A549 (cell line): ENCODE results near the gene SMG1.
"Not testable (repeated sequence)": the region's sequence is repeated elsewhere in the genome, so short reads cannot be mapped to it uniquely, and the experiment has no call there.

Source experiments
- CBX8 ChIP-seq: fragments of 200-600 bp; sonication (generic); IDR thresholded peaks from 2 replicates; pipeline ENCODE4 v1.6.1; 2016
- CHD4 ChIP-seq: fragments of 200-600 bp; sonication (generic); IDR thresholded peaks from 2 replicates; pipeline ENCODE4 v1.6.1; 2016; ENCODE audit warnings: antibody characterized with exemption, mild to moderate bottlenecking, borderline replicate concordance
- EHMT2 ChIP-seq: fragments of 200-600 bp; sonication (generic); IDR thresholded peaks from 2 replicates; pipeline ENCODE4 v1.6.1; 2016; ENCODE audit warnings: antibody characterized with exemption, low read depth, mild to moderate bottlenecking, moderate library complexity
- EP300 ChIP-seq, 2 experiments: fragments of >200 bp; sonication (Bioruptor Twin); formaldehyde crosslinking; IDR thresholded peaks; 2 replicates in 1 of 2; 3 replicates in 1 of 2; pipeline ENCODE4 v1.6.1; 2016 to 2017
- HDAC2 ChIP-seq: fragments of 200-600 bp; sonication (generic); IDR thresholded peaks from 2 replicates; pipeline ENCODE4 v1.6.1; 2016
- JUN ChIP-seq, 2 experiments: fragments of >200 bp; sonication (Bioruptor Twin); formaldehyde crosslinking; IDR thresholded peaks; 2 replicates in 1 of 2; 3 replicates in 1 of 2; pipeline ENCODE4 v1.6.1; 2016 to 2017
- MAX ChIP-seq: IDR thresholded peaks from 2 replicates; pipeline ENCODE4 v1.6.1; 2012
- MYC ChIP-seq: IDR thresholded peaks from 2 replicates; pipeline ENCODE4 v1.6.1; 2012; ENCODE audit warnings: mild to moderate bottlenecking, inconsistent platforms, low read length, improper control_type of control experiment, borderline replicate concordance
- NPAS2 ChIP-seq: fragments of 250-450 bp; sonication (Bioruptor Pico); IDR thresholded peaks from 2 replicates; pipeline ENCODE4 v1.8.0; 2022; ENCODE audit warnings: mild to moderate bottlenecking, moderate library complexity, borderline replicate concordance
- POLR2A ChIP-seq: IDR thresholded peaks from 2 replicates; pipeline ENCODE4 v1.6.1; 2012; ENCODE audit warnings: mild to moderate bottlenecking, low read length
- RAD21 ChIP-seq, 2 experiments: fragments of >200 bp in 1 of 2; sonication (Bioruptor Twin) in 1 of 2; formaldehyde crosslinking in 1 of 2; IDR thresholded peaks in 1 of 2; conservative IDR thresholded peaks in 1 of 2; 2 replicates in 1 of 2; 3 replicates in 1 of 2; pipeline ENCODE4 v1.6.1; 2012 to 2018; ENCODE audit warnings: inconsistent platforms in 1 of 2
- ZC3H11A ChIP-seq: fragments of 450-650 bp; IDR thresholded peaks from 2 replicates; pipeline ENCODE4 v1.6.1; 2014; ENCODE audit warnings: antibody characterized with exemption, mild to moderate bottlenecking
- TF ChIP-seq, protein P1 (sequence below): fragments of >200 bp; sonication (Bioruptor Twin); formaldehyde crosslinking; IDR thresholded peaks from 3 replicates; pipeline ENCODE4 v1.5.1; 2016

DNA sequence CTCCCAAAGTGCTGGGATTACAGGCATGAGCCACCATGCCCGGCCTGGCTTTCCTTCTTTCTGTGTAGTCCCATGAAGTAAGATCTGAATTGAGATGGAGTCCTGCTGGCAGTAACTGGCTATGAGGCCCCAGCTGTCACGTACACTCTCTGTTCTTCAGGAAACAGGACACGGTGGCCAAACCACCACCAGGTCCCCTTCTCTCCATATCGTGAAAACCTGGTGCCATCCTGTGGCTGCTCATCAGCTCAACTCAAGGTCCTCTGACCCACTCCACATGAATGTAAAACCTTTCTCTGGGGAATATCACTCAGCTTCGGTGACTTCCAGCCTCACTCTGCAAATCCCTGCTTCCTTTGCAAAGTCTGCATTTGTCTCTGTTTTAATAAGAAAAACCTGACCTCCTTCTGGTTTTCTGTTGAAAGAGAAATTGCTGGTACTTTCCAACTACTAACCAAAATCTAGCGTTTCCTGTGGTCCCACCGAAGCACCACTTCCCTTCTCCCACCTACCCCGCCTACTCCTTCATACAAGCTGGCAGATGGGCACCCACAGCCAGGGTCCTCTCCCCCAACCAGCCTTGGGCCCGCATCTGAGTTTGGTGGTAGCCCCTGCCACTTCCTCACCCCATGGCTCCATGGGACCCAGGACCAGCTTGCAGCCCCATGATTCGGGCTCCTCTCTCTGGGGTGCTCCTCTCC, 168.1 kb downstream of the SMG1 start:
- TF ChIP-seq, protein P1, sequence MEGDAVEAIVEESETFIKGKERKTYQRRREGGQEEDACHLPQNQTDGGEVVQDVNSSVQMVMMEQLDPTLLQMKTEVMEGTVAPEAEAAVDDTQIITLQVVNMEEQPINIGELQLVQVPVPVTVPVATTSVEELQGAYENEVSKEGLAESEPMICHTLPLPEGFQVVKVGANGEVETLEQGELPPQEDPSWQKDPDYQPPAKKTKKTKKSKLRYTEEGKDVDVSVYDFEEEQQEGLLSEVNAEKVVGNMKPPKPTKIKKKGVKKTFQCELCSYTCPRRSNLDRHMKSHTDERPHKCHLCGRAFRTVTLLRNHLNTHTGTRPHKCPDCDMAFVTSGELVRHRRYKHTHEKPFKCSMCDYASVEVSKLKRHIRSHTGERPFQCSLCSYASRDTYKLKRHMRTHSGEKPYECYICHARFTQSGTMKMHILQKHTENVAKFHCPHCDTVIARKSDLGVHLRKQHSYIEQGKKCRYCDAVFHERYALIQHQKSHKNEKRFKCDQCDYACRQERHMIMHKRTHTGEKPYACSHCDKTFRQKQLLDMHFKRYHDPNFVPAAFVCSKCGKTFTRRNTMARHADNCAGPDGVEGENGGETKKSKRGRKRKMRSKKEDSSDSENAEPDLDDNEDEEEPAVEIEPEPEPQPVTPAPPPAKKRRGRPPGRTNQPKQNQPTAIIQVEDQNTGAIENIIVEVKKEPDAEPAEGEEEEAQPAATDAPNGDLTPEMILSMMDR: not testable (repeated sequence)
- not testable (repeated sequence) for TF ChIP-seq CHD4; POLR2A; JUN (IDR thresholded peaks at IDR 0.05); MYC; CBX8; NPAS2; HDAC2; ZC3H11A; RAD21 (conservative IDR thresholded peaks at IDR 0.05 in 1 of 2, IDR thresholded peaks at IDR 0.05 in 1 of 2); MAX; EP300 (IDR thresholded peaks at IDR 0.05); EHMT2
